Gastrocnemius medialis (tissue), 4 donors: ENCODE measurements around the gene EPB41. TPM values are rescaled to one million over a fixed set of nuclear protein-coding genes. Genes with fewer than 3 reads are reported as not detected.

Experiments
- ATAC-seq, 2 donors: fragments of 150-250 bp; one replicate each; pipeline ENCODE4 v1.9.1; 2016
- DNase-seq, 2 donors: peaks; one replicate each; pipeline ENCODE4 v3.0.0-alpha.2; 2019
- H3K27ac ChIP-seq, 4 donors: fragments of 200-600 bp; sonication (generic); 1 replicate in 1 of 4; 2 replicates in 3 of 4; pipeline ENCODE4 v1.5.1; 2016 to 2018; ENCODE audit warnings: mild to moderate bottlenecking in 2 of 4, moderate library complexity in 1 of 4
- H3K27me3 ChIP-seq, 3 donors: fragments of 200-600 bp; sonication (generic) in 2 of 3; 1 replicate in 1 of 3; 2 replicates in 2 of 3; pipeline versions ENCODE4 v1.5.1 to v1.6.0; 2016 to 2019; ENCODE audit warnings: mild to moderate bottlenecking in 1 of 3, moderate library complexity in 1 of 3
- H3K36me3 ChIP-seq, 2 donors: fragments of 200-600 bp; sonication (generic) in 1 of 2; one replicate each; pipeline ENCODE4 v1.5.1; 2017 to 2018
- H3K4me1 ChIP-seq, 2 donors: fragments of 200-600 bp; sonication (generic) in 1 of 2; one replicate each; pipeline ENCODE4 v1.5.1; 2016 to 2017; ENCODE audit warnings: mild to moderate bottlenecking in 2 of 2
- H3K4me3 ChIP-seq, 4 donors: fragments of 200-600 bp; sonication (generic) in 3 of 4; 1 replicate in 1 of 4; 2 replicates in 3 of 4; pipeline ENCODE4 v1.5.1; 2016 to 2019; ENCODE audit warnings: mild to moderate bottlenecking in 2 of 4
- H3K9me3 ChIP-seq, 3 donors: fragments of 200-600 bp; sonication (generic) in 2 of 3; 1 replicate in 1 of 3; 2 replicates in 2 of 3; pipeline ENCODE4 v1.5.1; 2016 to 2019
- POLR2A ChIP-seq, 2 donors: fragments of 450-650 bp; IDR thresholded peaks; one replicate each; pipeline ENCODE4 v1.6.1; 2017; ENCODE audit warnings: antibody characterized with exemption in 2 of 2, mild to moderate bottlenecking in 2 of 2, moderate library complexity in 2 of 2
- in situ Hi-C, 4 donors: fragments of 200-750 bp; cut with MboI; loops; one replicate each; pipeline versions ENCODE4 v1.15.0 to v1.8.0; 2017; ENCODE audit warnings: low sequenced_read_pairs in 4 of 4
- intact Hi-C: fragments of 100-400 bp; cut with DNase I; formaldehyde crosslinking; loops from one replicate; pipeline ENCODE4 v1.15.1; 2023; ENCODE audit warnings: low total_unique reads
- total RNA-seq, 4 donors: library from RNA; depleted of rRNA; stranded (reverse); fragments of >200 nt; gene quantifications; one replicate each; pipeline versions ENCODE4 v1.1.0 to v1.2.3, GENCODE V29; 2016
- TF ChIP-seq, protein P1 (sequence below), 5 experiments: fragments of 450-650 bp in 3 of 5; fragments of 200-600 bp in 2 of 5; sonication (generic) in 2 of 5; IDR thresholded peaks in 4 of 5; conservative IDR thresholded peaks in 1 of 5; 1 replicate in 4 of 5; 2 replicates in 1 of 5; pipeline ENCODE4 v1.5.1; 2016 to 2019; ENCODE audit warnings: antibody characterized with exemption in 5 of 5, mild to moderate bottlenecking in 3 of 5, moderate library complexity in 3 of 5

EPB41 gene
- total RNA-seq, 4 donors from 2014 or later: 19.5 to 28.6 (median 23.6) TPM

DNA sequence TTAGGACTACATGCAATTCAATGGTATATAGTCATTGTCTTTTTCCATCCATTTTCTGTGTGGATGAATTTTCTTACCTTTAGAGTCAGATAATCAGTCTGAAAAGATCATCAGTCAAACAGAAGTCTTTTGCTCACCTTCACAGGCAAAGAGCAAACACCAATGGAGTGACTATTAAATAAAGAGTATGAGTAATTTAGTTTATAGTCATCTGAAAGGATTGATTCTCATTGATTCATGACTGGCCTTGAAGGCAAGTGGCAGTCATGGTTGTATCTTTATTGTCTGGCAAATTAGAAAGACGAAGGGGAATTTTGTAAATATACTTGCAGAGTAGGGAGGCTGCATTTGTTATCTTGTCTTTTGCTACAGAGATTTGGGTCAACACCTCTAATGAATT lies 89.9 kb downstream of the EPB41 start:
- no peak overlapping the region for H3K27ac ChIP-seq
- H3K9me3 ChIP-seq: no peaks in the 10 kb centered on the region
- ATAC-seq (no peak), DNase-seq (no peak)
- intact Hi-C loops (no loop called here), in situ Hi-C loops (no loop called here)
- H3K27me3 ChIP-seq: no peaks in the 10 kb centered on the region
- no peaks in the 10 kb centered on the region for H3K36me3 ChIP-seq
- H3K4me1 ChIP-seq: no peaks in the 10 kb centered on the region
- TF ChIP-seq POLR2A (IDR thresholded peaks at IDR 0.05): no peak
- TF ChIP-seq, protein P1, sequence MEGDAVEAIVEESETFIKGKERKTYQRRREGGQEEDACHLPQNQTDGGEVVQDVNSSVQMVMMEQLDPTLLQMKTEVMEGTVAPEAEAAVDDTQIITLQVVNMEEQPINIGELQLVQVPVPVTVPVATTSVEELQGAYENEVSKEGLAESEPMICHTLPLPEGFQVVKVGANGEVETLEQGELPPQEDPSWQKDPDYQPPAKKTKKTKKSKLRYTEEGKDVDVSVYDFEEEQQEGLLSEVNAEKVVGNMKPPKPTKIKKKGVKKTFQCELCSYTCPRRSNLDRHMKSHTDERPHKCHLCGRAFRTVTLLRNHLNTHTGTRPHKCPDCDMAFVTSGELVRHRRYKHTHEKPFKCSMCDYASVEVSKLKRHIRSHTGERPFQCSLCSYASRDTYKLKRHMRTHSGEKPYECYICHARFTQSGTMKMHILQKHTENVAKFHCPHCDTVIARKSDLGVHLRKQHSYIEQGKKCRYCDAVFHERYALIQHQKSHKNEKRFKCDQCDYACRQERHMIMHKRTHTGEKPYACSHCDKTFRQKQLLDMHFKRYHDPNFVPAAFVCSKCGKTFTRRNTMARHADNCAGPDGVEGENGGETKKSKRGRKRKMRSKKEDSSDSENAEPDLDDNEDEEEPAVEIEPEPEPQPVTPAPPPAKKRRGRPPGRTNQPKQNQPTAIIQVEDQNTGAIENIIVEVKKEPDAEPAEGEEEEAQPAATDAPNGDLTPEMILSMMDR (IDR thresholded peaks at IDR 0.05 in 4 of 5, conservative IDR thresholded peaks at IDR 0.05 in 1 of 5): no peak
- H3K4me3 ChIP-seq: no peak overlapping the region

DNA sequence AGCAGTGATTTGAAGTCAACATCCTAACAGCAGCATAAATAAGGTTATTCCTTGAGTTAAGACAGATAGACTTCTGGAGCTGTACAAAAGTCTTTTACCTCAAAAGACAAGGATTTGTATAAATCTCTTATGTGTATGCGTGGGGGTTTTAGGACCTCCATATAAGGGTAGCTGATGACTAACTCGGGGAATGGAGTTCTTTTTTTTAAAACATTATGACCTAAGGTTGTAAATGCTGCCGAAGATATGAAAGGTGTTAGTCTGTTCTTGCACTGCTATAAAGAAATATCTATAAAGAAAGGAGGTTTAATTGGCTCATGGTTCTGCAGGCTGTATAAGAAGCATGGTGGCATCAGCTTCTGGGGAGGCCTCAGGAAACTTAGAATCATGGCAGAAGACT lies 90.4 kb downstream of the EPB41 start:
- Histone ChIP-seq H3K27ac (no peak overlapping the region), H3K27me3 (no peaks in the 10 kb centered on the region), H3K4me3 (no peak overlapping the region), H3K9me3 (no peaks in the 10 kb centered on the region), H3K36me3 (no peaks in the 10 kb centered on the region), H3K4me1 (no peaks in the 10 kb centered on the region)
- TF ChIP-seq POLR2A (IDR thresholded peaks at IDR 0.05): no peak
- in situ Hi-C loops: no loop called here
- no peak for DNase-seq
- ATAC-seq: no peak
- intact Hi-C loops: no loop called here

DNA sequence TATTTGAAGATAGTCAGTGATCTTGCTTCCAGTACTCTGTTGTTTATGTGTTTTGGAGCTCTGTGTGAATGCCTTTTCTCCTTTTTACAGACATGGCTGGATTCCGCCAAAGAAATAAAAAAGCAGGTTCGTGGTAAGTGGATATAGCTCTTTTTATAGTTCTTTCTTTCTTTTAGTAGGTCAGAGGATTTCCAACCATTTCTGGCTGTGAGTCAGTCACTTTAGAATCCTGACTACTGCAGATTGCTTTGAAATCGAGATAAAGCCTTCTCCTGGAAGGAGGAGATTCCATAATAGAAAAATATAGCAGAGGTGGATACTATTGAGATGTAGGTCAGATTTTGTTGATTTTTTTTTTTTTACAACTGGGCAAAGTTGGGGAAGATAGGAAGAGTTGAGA lies 97.4 kb downstream of the EPB41 start:
- in situ Hi-C loops (no loop called here), intact Hi-C loops (no loop called here)
- no peak overlapping the region for H3K27ac ChIP-seq
- H3K27me3 ChIP-seq: no peaks in the 10 kb centered on the region
- H3K4me3 ChIP-seq: no peak overlapping the region
- H3K9me3 ChIP-seq: no peaks in the 10 kb centered on the region
- DNase-seq (no peak), ATAC-seq (no peak)
- H3K4me1 ChIP-seq: no peaks in the 10 kb centered on the region
- no peaks in the 10 kb centered on the region for H3K36me3 ChIP-seq
- TF ChIP-seq, protein P1 (IDR thresholded peaks at IDR 0.05 in 4 of 5, conservative IDR thresholded peaks at IDR 0.05 in 1 of 5): no peak
- TF ChIP-seq POLR2A (IDR thresholded peaks at IDR 0.05): no peak

DNA sequence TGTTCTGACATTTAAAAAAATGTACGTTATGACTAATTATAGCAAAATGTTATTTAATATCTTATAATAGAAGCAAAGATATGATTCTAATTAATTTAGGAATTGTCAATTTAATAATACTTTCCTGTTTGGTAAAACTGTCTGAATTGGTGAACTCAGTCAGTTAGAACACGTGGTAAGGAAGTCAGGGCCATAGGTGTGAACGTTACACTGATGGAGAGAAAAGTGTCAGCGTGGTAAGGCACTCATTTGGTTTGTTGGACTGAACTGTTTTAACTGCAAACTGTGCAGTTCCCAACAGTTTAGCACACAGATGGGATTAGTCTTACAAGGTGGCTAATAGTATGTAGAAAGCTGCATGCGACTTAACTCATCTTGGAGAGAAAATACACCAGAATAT lies 102.9 kb downstream of the EPB41 start:
- Histone ChIP-seq H3K27me3 (no peaks in the 10 kb centered on the region), H3K27ac (no peak overlapping the region), H3K4me3 (no peak overlapping the region), H3K4me1 (no peaks in the 10 kb centered on the region), H3K36me3 (no peaks in the 10 kb centered on the region), H3K9me3 (no peaks in the 10 kb centered on the region)
- ATAC-seq (no peak), DNase-seq (no peak)
- intact Hi-C loops: no loop called here
- in situ Hi-C loops: no loop called here
- no peak for TF ChIP-seq POLR2A (IDR thresholded peaks at IDR 0.05)
- TF ChIP-seq, protein P1 (IDR thresholded peaks at IDR 0.05 in 4 of 5, conservative IDR thresholded peaks at IDR 0.05 in 1 of 5): no peak

DNA sequence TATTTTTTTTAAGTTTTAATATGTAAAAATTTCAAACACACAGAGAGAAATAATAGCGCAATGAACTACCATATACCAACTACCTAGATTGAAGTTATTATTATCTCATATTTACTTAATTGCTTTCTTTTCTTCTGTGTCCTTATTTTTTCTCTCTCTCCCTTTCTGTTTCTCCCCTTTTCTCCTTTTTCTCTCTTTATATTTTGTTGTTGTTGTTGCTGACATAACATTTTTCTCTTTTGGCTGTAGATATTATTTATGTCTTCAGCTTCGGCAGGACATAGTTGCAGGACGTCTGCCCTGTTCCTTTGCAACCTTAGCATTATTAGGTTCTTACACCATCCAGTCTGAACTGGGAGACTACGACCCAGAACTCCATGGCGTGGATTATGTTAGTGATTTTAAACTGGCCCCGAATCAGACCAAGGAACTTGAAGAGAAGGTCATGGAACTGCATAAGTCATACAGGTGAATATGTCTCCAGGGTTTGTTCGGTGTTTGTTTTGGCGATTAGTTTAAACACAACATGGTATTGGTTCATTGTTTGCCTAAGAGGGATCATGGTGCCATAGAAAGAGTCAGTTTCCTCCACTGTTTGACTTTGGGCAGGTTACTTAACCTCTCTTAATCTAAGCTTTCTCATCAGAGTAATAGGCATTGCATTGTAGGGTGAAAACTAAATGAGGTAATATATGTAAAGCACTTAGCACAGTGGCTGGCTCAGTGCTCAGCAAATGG lies 103.8 kb downstream of the EPB41 start:
- H3K36me3 ChIP-seq: no peaks in the 10 kb centered on the region
- H3K27ac ChIP-seq: no peak overlapping the region
- H3K27me3 ChIP-seq: no peaks in the 10 kb centered on the region
- H3K9me3 ChIP-seq: no peaks in the 10 kb centered on the region
- TF ChIP-seq, protein P1 (IDR thresholded peaks at IDR 0.05 in 4 of 5, conservative IDR thresholded peaks at IDR 0.05 in 1 of 5): no peak
- no peak for TF ChIP-seq POLR2A (IDR thresholded peaks at IDR 0.05)
- ATAC-seq (no peak), DNase-seq (no peak)
- in situ Hi-C loops (no loop called here), intact Hi-C loops (no loop called here)
- H3K4me1 ChIP-seq: no peaks in the 10 kb centered on the region
- no peak overlapping the region for H3K4me3 ChIP-seq
